Measurements from ENCODE around the gene KRTAP2-2.
"Not testable (repeated sequence)": the region's sequence is repeated elsewhere in the genome, so short reads cannot be mapped to it uniquely, and the experiment has no call there.

Gene KRTAP2-2

GRCh38 chr17:41055130-41055529 lies at the start of gene KRTAP2-2:
KRTAP2-2 (minus strand) TSS chr17:41055230; CDS start chr17:41055211, 19 bp downstream.
- not testable (repeated sequence) for DNase-seq

GRCh38 chr17:41104386-41105038 lies 49.5 kb upstream of the KRTAP2-2 start:
- DNase-seq = not testable (repeated sequence)

- no peak for DNase-seq
Observed at GRCh38 chr17:41103896-41104295, 48.9 kb upstream of the KRTAP2-2 start.

- DNase-seq = no peak
Observed at GRCh38 chr17:41101586-41102259, 46.7 kb upstream of the KRTAP2-2 start, which contains the start of gene KRTAP4-16. KRTAP4-16 (minus strand) TSS chr17:41102209; CDS start chr17:41102209, 0 bp downstream.

- not testable (repeated sequence) for DNase-seq
Observed at GRCh38 chr17:41099682-41100480, 44.9 kb upstream of the KRTAP2-2 start.

- DNase-seq = no peak
Observed at GRCh38 chr17:41098481-41098880, 43.5 kb upstream of the KRTAP2-2 start.

- DNase-seq = no peak
Observed at GRCh38 chr17:41098042-41098441, 43.0 kb upstream of the KRTAP2-2 start, which contains the start of gene KRTAP4-8. KRTAP4-8 (minus strand) TSS chr17:41098142; CDS start chr17:41098084, 58 bp downstream.

- DNase-seq = no peak
Observed at GRCh38 chr17:41096055-41096454, 41.0 kb upstream of the KRTAP2-2 start.

- not testable (repeated sequence) for DNase-seq
Observed at GRCh38 chr17:41088760-41089352, 33.8 kb upstream of the KRTAP2-2 start.

GRCh38 chr17:41084100-41084856 lies 29.2 kb upstream of the KRTAP2-2 start, which contains the start of gene KRTAP4-7:
KRTAP4-7 (plus strand) TSS chr17:41084150; CDS start chr17:41084207, 57 bp downstream.
- not testable (repeated sequence) for DNase-seq

GRCh38 chr17:41083427-41083826 lies 28.4 kb upstream of the KRTAP2-2 start:
- DNase-seq = not testable (repeated sequence)

GRCh38 chr17:41082626-41083025 lies 27.6 kb upstream of the KRTAP2-2 start:
- DNase-seq = no peak

GRCh38 chr17:41076788-41077187 lies 21.8 kb upstream of the KRTAP2-2 start:
- no peak for DNase-seq

- no peak for DNase-seq
Observed at GRCh38 chr17:41073676-41074075, 18.6 kb upstream of the KRTAP2-2 start.

GRCh38 chr17:41071606-41072360 lies 16.8 kb upstream of the KRTAP2-2 start:
- DNase-seq = no peak

GRCh38 chr17:41069031-41069430 lies 14.0 kb upstream of the KRTAP2-2 start:
- no peak for DNase-seq

GRCh38 chr17:41067281-41067680 lies 12.3 kb upstream of the KRTAP2-2 start:
- no peak for DNase-seq

GRCh38 chr17:41065829-41066624 lies 11.0 kb upstream of the KRTAP2-2 start, which contains the start of gene KRTAP2-4:
KRTAP2-4 (minus strand) TSS chr17:41065879; CDS start chr17:41065845, 34 bp downstream.
- no peak for DNase-seq

- DNase-seq = not testable (repeated sequence)
Observed at GRCh38 chr17:41065016-41065689, 10.1 kb upstream of the KRTAP2-2 start.

GRCh38 chr17:41064301-41064700 lies 9.3 kb upstream of the KRTAP2-2 start:
- no peak for DNase-seq
